Measurements from ENCODE around the gene OR51D1. TPM values are rescaled to one million over a fixed set of nuclear protein-coding genes. Genes with fewer than 3 reads are reported as not detected.

OR51D1 gene, protein sequence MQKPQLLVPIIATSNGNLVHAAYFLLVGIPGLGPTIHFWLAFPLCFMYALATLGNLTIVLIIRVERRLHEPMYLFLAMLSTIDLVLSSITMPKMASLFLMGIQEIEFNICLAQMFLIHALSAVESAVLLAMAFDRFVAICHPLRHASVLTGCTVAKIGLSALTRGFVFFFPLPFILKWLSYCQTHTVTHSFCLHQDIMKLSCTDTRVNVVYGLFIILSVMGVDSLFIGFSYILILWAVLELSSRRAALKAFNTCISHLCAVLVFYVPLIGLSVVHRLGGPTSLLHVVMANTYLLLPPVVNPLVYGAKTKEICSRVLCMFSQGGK
- total RNA-seq: not detected

DNA sequence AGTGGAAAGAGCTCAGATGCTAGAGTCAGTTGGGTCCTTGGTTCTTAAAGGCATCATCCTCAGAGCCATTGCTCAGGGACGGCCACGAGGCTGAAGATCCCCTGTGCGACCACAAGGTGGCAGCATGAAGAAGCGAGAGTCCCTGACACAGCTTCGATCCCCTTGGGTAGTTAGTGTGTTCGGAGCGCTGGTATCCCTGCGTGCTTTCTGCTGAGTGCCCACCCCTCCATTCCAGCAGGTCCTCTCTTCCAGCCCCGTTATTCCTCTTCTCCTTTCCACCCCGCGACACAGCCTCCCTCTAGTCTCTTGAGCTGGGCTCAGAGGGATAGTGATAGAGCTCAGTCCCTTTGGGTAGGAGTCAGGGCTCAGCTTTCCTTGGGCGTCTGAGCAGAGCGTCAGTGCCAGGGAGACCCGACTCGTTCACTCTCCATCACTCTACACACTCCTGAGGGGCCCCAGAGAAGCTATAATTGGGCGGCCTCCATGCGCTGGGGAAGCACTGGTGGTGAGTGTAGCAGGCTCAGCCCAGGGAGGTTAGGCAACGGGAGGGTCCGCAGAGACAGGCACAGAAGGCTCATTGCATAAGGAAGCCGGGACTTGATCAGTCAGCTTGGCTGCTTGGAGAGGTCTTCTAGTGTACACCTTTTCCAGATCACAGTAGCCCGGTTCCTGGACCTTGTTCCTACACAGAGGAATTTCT, at the start of gene OR51D1:
OR51D1 (plus strand) TSS at position 516 of the 700 bp plus-strand sequence. CDS start 2,314 bp downstream, outside the sequence.
- 31 to 33% methylated on average over 20 to 21 of the region's 21 CpGs for WGBS, 2 donors
- DNase-seq (ENCODE audit: low spot score in 2 of 2): peak; percentile 32 to 92
- H3K4me3 ChIP-seq (ENCODE audit: low read depth, poor library complexity, severe bottlenecking): no peak within 1 kb of the TSS
- intact Hi-C loops (cut with DNase I; ENCODE audit: low total_unique reads): no loop called here
- TF ChIP-seq CTCF (IDR thresholded peaks at IDR 0.05) (no peak), POLR2A (IDR thresholded peaks at IDR 0.05) (no peak)

DNA sequence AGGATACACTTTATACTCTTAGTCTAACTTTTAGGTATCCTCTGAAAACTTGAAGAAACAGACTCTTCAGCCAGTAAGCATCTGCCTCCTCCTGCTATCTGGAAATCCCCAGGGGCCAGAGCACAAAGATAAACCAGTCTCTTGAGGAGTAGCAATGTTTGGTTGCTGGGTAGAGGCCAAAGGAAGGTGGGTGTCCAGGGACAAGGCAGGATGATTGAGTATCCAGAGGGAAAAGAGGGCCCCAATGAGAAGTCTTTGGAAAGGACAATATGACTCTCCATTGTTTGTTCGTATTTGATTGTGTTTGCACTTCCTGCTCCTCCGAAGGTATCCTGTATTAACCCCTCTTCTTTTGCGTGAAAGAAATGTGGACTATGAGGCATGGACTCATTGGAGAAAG, 48.3 kb upstream of the OR51D1 start:
- no peak for DNase-seq (ENCODE audit: low spot score in 2 of 2)
- intact Hi-C loops (cut with DNase I; ENCODE audit: low total_unique reads): no loop called here
- 73 to 76% methylated on average over 3 of the region's 3 CpGs for whole genome bisulfite sequencing, 2 donors
- H3K4me3 ChIP-seq (ENCODE audit: low read depth, poor library complexity, severe bottlenecking): no peak overlapping the region
- TF ChIP-seq POLR2A (IDR thresholded peaks at IDR 0.05): no peak
- TF ChIP-seq CTCF (IDR thresholded peaks at IDR 0.05): no peak

DNA sequence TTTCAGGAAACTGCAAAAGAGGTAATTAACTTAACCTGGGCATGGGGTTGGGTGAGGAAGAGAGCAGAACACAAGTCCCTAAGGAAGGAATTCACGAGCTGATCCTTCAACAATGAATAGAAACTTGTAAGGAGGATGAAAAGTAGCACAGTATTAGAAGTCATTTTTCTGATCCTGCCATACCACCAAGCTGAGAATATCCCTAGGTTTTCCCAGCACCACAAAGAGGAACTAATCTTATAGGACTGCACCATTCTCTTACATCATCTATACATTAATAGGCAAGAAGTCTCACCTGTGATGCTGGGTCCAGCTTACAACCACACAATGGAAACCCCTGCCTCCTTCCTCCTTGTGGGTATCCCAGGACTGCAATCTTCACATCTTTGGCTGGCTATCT, 43.5 kb upstream of the OR51D1 start, which contains the start of gene OR52I1:
OR52I1 (plus strand) TSS at position 301 of the 400 bp plus-strand sequence; CDS start at position 301, 0 bp downstream.
- no peak within 1 kb of the TSS for H3K4me3 ChIP-seq (ENCODE audit: low read depth, poor library complexity, severe bottlenecking)
- WGBS, 2 donors: 83 to 89% methylated on average over 1 of the region's 1 CpG
- intact Hi-C loops (cut with DNase I; ENCODE audit: low total_unique reads): no loop called here
- TF ChIP-seq POLR2A (IDR thresholded peaks at IDR 0.05) (no peak), CTCF (IDR thresholded peaks at IDR 0.05) (no peak)
- DNase-seq (ENCODE audit: low spot score in 2 of 2): no peak

GRCh38 chr11:4605057-4605456, 32.2 kb upstream of the OR51D1 start:
- H3K4me3 ChIP-seq (ENCODE audit: low read depth, poor library complexity, severe bottlenecking): no peak overlapping the region
- intact Hi-C loops (cut with DNase I; ENCODE audit: low total_unique reads): no loop called here
- DNase-seq (ENCODE audit: low spot score in 2 of 2): no peak
- TF ChIP-seq CTCF (IDR thresholded peaks at IDR 0.05): no peak
- no peak for TF ChIP-seq POLR2A (IDR thresholded peaks at IDR 0.05)
- 95 to 98% methylated on average over 4 of the region's 4 CpGs for WGBS, 2 donors

DNA sequence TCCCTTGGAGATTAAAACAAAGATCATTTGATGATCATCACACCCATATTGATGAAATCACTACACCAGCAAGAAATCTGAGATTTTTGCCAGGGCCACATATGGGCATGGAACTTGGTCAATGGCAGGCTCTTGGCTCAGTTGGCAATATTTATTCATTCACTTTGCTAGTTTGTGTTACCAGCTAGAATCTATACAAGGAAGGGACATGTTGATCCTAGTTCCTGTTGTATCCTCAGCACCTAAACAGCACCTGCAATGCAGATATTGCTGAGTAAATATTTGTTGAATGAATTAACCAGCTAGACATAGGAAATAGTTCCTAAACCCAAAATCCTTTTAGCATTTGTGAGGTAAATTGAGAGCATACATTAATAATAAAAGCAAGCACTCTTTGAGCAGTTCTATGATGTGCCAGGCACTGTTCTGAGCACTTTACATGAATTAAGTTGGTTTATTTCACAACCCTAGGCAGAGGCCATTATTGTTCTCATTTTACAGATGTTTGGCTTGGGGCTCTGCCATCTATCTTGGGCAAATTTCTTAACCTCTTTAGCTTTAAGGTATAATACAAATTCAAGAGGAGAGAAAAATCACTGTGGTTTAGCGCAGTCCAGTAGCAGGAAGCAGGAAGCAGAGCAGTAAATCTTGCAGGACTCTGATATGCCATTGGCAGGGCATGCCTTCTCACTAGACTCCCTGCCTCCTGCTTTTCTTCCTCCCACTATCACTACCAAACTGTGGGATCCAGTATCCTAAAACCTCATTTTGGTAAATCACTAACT, 30.9 kb upstream of the OR51D1 start:
- intact Hi-C loops (cut with DNase I; ENCODE audit: low total_unique reads): no loop called here
- WGBS, 2 donors: 53 to 56% methylated on average over 1 of the region's 1 CpG
- no peak overlapping the region for H3K4me3 ChIP-seq (ENCODE audit: low read depth, poor library complexity, severe bottlenecking)
- no peak for DNase-seq (ENCODE audit: low spot score in 2 of 2)
- TF ChIP-seq CTCF (IDR thresholded peaks at IDR 0.05): no peak

Measured in lower leg skin (tissue), 4 donors.